Activated CD4-positive, CD25-positive, alpha-beta regulatory T cell (primary cell): ENCODE data around the gene PAQR9.
A peak's percentile ranks its signal among the peaks of the same experiment; 100 is the strongest.
"Not testable (repeated sequence)": the region's sequence is repeated elsewhere in the genome, so short reads cannot be mapped to it uniquely, and the experiment has no call there.

Experiments
- DNase-seq, 4 experiments: peaks; one replicate each; lab custom pipeline; 2025; lab: John Stamatoyannopoulos, UW

Gene PAQR9

DNA sequence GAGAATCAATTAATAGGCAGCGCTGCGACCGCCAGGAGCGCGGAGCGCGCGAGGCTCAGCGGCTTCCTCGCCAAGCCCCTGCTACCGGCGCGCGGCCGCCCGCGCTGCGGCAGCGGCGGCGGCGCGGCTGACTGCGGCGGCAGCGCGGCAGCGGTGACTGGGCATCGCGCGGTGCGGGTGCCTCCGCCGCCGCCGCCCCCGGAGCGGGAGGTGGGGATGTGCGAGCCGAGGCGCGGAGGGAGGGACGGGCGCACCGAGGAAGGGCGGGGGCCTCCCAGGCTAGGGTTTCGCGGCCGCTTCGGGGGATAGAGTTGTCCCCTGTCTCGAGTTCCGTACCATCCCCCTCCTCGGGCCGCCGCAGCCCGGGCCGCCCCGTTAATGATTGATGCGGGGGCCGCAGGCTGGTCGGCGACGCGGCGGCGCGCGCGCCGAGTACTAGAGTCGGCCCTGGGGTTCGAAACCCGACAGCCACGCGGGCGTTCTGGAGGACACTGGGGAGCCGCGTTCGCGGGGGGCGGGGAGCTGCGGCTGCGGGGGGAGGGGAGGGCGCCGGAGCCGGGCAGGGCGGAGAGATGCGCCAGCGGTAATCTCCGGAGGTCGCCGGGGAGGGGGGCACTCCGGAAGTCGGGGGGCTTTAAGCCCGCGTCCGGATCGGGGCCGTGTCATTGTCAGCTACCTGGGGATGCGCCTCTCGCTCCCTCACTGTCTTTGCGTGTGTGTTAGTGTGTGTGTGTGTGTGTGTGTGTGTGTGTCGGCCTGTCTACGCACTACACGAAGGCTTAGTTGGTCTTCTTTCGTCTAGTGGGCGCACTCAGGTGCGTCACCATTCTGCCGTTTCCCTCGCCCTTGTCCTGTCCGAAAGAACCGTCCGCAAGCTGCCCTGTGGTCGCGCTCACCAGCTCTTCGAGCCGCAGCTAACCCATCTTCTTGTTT lies at the start of gene PAQR9:
PAQR9 (minus strand) TSS at position 159 of the 933 bp plus-strand sequence. CDS start 338 bp downstream, outside the sequence.
- DNase-seq, result no peak

DNA sequence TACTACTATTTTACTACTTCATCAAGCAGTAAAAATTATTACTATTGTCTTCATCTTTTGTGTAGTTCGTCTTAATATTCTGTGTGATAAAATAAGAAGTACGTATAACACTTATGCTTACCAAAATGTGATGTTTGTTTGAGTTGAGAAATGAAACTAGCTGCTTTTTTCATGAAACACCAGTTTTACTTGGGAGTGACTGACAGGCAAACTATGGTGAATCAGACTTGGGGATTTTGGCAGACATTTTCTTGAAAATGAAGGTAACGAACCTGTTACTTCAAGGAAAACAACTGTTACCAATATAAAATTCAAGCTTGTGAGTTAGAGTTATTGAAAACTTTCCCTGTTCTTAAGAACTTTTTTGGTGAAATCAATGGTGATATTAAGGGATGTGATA lies 48.2 kb upstream of the PAQR9 start:
- DNase-seq, result no peak

DNA sequence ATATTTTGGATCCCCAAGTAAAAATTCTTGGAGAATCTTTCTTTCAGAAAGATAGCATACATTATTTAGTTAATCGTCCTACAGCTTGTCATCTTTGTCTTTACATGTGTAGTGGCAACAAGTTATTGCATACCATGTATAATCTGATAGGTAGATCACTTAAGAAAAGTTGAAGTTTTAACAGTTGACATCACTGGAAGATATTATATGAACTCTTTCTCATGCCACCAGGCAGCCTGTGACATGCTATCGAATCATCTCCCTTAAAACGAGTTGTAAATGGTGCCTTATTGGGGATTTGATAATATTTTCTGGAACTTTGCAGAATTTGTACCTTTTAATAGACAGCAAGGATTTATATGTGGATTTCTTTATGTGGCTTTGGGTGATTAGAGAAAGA lies 46.5 kb upstream of the PAQR9 start:
- no peak for DNase-seq

DNA sequence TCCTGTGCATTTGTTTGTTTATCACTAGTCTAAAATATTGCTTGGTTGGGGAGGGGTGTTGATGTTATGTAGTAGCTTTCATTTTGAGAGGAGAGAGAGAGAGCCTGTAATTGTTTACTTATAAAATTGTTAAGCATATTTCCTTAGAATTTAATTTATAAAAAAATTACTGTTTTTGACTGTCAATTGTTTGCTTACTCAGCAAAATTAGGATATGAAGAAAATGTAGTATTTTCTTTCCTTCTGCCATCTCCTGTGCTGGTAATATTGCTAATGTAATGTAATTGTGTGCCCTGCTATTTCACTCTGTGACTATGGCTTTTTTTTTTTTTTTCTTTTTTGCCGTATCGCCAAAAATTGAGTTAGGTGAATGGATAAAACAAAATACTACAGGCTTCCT lies 41.3 kb upstream of the PAQR9 start:
- no peak for DNase-seq

GRCh38 chr3:143002727-143003126 lies 39.3 kb upstream of the PAQR9 start:
- no peak for DNase-seq

DNA sequence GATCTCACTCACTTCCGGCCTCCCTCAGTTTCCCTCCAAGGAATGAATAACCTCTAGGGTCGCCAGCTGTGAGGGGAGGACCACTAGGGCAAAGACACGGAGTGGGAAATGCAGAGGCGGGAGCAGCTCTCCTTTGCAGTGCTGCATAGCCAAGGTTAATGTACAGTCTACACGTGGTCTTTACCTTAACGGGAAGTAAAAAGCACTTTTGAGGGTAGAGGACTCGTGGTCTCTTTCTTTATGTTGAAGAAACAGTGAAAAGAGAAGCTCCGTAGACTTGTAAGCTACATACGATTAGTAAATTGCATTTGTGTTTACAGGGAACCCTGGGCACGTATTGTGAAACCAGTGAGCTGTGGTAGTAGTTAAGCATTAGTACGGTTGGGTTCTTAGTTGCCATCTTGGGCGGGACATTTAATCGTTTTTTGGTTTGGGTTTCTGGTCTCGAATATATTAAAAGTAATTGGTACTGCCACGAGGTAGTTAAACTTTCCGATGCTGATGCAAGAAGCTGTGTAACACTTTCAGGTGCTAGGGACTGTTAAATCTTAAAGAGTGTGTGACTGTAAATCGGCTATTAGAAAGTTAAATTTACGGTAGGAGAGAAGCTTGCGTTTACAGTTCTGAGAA lies 38.7 kb upstream of the PAQR9 start:
- DNase-seq, result no peak

GRCh38 chr3:143001369-143002082 lies 38.1 kb upstream of the PAQR9 start, which contains the start of gene U2SURP:
TSS of gene U2SURP (plus strand) at chr3:143001570. CDS start at chr3:143001629, 59 bp downstream.
- DNase-seq, result peak; percentile 67 to 85 (median 82)

GRCh38 chr3:143001034-143001368 lies 37.5 kb upstream of the PAQR9 start:
- DNase-seq, result peak in 3 of 4 experiments; percentile 34 to 55 (median 41)

GRCh38 chr3:143000528-143000927 lies 37.1 kb upstream of the PAQR9 start:
- DNase-seq, result no peak

GRCh38 chr3:142999881-143000280 lies 36.4 kb upstream of the PAQR9 start:
- DNase-seq, result no peak

DNA sequence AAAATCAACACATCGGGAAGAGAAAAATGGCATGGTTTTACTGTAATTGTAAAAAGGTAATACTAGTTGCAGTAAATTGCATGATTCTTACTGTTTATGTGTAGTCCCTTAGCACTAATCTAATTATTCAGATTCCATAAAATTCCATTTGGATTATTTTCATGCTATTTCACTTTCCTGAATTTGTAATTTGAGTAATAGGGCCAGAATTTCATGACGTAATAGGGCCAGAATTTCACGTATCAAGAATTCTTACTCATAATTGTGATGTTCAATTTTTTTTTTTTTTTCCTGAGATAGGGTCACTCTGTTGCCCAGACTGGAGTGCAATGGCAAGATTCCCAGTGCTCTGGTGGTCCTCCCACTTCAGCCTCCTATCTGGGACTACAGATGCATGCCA lies 35.0 kb upstream of the PAQR9 start:
- DNase-seq, result no peak

GRCh38 chr3:142997330-142997729 lies 33.9 kb upstream of the PAQR9 start:
- no peak for DNase-seq

GRCh38 chr3:142993958-142994442 lies 30.5 kb upstream of the PAQR9 start:
- DNase-seq, result peak; percentile 7 to 38 (median 22)

DNA sequence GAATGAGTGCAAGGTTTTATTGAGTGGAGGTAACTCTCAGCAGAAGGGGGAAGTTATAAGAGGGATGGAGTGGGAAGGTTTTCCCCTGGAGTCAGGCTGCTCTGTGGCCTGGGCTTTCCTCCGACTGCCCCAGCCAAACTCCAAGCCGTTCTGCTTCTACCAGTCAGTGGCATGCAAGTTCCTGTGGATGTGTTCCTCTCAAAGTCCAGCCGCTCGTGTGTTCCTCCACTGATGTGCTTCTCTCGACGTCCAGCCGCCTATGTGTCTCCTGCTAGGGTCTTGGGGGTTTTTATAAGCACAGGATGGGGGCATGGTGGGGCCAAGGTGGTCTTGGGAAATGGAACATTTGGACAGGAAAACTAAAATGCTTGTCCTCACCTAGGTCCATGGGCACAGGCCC lies 28.8 kb upstream of the PAQR9 start:
- no peak for DNase-seq

GRCh38 chr3:142990721-142991120 lies 27.2 kb upstream of the PAQR9 start:
- no peak for DNase-seq

- DNase-seq, result not testable (repeated sequence)
These were observed 25.4 kb upstream of the PAQR9 start for GRCh38 chr3:142988826-142989225.

DNA sequence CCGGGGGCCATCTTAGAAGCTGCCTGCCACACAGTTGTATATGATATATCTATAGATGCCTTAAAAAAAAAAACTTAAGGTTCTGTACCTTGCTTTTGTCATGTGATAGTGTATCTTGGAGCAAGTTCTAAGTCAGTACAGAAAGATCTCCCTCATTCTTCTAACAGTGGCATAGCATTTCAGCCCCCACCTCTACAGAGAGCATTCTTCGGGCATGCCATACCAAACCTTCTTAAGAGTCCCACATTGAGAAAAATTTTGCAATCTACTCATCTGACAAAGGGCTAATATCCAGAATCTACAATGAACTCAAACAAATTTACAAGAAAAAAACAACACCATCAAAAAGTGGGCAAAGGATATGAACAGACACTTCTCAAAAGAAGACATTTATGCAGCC lies 24.7 kb upstream of the PAQR9 start:
- DNase-seq, result not testable (repeated sequence)

DNA sequence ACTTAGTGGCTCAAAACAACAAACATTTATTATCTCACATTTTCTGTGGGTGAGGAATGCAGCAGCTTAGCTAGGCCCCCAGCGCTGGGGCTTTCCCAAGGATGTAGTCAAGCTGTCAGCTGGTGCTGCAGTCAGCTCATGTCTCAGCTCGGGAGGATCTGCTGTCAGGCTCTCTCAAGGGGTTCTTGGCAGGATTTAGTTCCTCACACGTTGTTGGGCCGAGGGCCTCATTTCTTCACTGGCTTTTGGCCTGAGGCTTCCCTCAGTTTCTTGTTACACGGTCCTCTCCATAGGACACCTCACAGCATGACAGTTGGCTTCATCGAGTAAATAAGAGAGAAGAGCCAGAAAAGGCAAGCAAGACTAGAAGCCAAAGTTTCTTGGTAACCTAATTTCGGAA lies 24.2 kb upstream of the PAQR9 start:
- DNase-seq, result no peak

DNA sequence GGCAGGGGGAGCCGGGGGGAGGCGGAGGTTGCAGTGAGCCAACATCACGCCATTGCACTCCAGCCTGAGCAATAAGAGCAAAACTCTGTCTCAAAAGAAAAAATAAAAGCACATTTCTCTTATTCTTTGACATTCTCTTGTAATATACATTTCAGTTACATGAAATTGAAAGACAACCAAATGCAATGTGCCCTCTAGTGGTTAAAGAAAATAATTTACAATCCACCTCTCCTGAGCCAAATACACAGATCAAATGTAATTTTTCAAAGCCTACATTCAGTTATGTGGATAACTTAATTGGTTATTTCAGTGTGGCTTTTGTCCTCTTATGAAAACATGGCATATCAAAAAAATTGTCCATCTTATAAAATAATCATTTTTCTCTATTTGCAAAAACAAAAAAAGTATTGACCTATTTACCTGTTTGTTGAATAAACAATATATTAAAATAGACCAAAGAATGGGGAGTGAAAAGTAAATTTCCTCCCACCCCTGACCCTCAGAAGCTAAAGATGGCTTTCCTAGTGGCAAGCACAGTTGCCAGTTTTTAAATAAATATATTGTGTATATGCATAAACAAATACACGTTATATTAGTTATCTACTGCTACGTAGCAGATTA lies 23.7 kb upstream of the PAQR9 start:
- no peak for DNase-seq

DNA sequence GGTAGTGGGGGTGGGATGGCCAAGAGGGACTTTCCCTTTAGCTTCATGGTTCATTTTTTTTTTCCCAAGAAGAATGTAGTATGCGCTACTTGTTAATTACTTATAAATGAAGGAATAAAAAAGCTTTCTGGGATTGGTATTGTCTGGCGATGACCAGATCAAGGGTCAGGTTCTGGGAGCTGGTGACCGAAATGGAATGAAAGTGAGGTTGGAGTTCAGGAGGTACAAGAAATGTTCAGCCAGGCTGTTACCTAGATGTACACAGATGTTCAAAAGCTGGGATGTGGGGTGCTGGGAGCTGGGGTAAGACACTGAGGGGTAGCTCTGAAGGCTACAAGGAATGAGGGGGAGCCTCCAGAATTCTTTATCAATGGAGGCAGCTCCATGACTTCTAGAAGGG lies 20.8 kb upstream of the PAQR9 start:
- DNase-seq, result no peak

DNA sequence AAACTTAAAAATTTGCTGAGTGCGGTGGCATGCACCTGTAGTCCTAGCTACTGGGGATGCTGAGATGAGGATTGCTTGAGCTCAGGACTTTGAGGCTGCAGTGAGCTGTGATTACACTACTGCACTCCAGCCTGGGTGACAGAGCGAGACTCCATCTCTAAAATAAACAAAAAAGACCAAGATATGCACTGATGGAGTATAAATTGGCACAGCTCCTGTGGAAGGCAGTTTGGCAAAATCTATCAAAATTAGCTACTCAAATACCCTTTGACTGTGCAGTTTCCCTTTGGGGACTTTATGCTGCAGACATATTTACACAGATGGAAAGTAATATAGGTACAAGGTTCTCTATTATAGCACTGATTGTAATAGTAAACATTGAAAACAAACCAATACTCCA lies 19.8 kb upstream of the PAQR9 start:
- DNase-seq, result no peak
